Activated CD4-positive, alpha-beta T cell treated with anti-CD3 and anti-CD28 coated beads, Interleukin-10, Interleukin-2, amounts not matched to agents 100 ng/mL and 50 ng/mL, durations not matched to agents 16 hours and 8 hours (primary cell): Measurements from ENCODE around the gene DVL2.

Experiments used
- DNase-seq: peaks from one replicate; pipeline ENCODE4 v3.0.0-alpha.2; 2020

Gene DVL2

GRCh38 chr17:7234083-7234951 is at the start of gene DVL2:
Gene DVL2 (minus strand): TSS chr17:7234517. CDS start chr17:7234262, 255 bp downstream.
- DNase-seq = peak; percentile 97

GRCh38 chr17:7283471-7284216 is 49.3 kb upstream of the DVL2 start:
- no peak for DNase-seq

GRCh38 chr17:7282752-7283321 is 48.5 kb upstream of the DVL2 start:
- no peak for DNase-seq

- no peak for DNase-seq
These were observed 47.8 kb upstream of the DVL2 start for GRCh38 chr17:7281953-7282751.

- peak; percentile 94 for DNase-seq
These were observed 47.0 kb upstream of the DVL2 start, which contains the start of gene SLC2A4 for GRCh38 chr17:7281074-7281952. Gene SLC2A4 (plus strand): TSS chr17:7281718. CDS start chr17:7281935, 217 bp downstream.

- peak; percentile 81 for DNase-seq
These were observed 46.3 kb upstream of the DVL2 start for GRCh38 chr17:7280519-7281073.

GRCh38 chr17:7279448-7279847 is 45.1 kb upstream of the DVL2 start:
- DNase-seq = no peak

- no peak for DNase-seq
These were observed 32.5 kb upstream of the DVL2 start for GRCh38 chr17:7266784-7267183.

GRCh38 chr17:7263801-7264078 is 29.4 kb upstream of the DVL2 start:
- no peak for DNase-seq

- DNase-seq = no peak
These were observed 28.9 kb upstream of the DVL2 start for GRCh38 chr17:7262935-7263800.

- DNase-seq = no peak
These were observed 28.0 kb upstream of the DVL2 start, which contains the start of gene CLDN7 for GRCh38 chr17:7262192-7262934. Gene CLDN7 (minus strand): TSS chr17:7262478. CDS start chr17:7262043, 435 bp downstream.

GRCh38 chr17:7261379-7262191 is 27.3 kb upstream of the DVL2 start:
- DNase-seq = no peak

- peak; percentile 37 for DNase-seq
These were observed 26.5 kb upstream of the DVL2 start for GRCh38 chr17:7260651-7261378.

GRCh38 chr17:7260151-7260550 is 25.8 kb upstream of the DVL2 start:
- no peak for DNase-seq

- no peak for DNase-seq
These were observed 25.2 kb upstream of the DVL2 start for GRCh38 chr17:7259555-7259889.

GRCh38 chr17:7258731-7259554 is 24.6 kb upstream of the DVL2 start:
- DNase-seq = no peak

GRCh38 chr17:7256766-7257456 is 22.6 kb upstream of the DVL2 start:
- no peak for DNase-seq
